Measurements from ENCODE around the gene MYPN.
"Not testable (repeated sequence)": the region's sequence is repeated elsewhere in the genome, so short reads cannot be mapped to it uniquely, and the experiment has no call there.

MYPN gene

GRCh38 chr10:68135922-68136792 is 26.9 kb downstream of the MYPN start:
- DNase-seq = peak in 1 of 56 donors; percentile 12

- no peak for DNase-seq
Measured at GRCh38 chr10:68137171-68137570, 27.9 kb downstream of the MYPN start.

GRCh38 chr10:68138526-68138925 is 29.2 kb downstream of the MYPN start:
- no peak for DNase-seq

GRCh38 chr10:68139448-68140272 is 30.4 kb downstream of the MYPN start:
- no peak for DNase-seq

GRCh38 chr10:68142761-68143160 is 33.5 kb downstream of the MYPN start:
- no peak for DNase-seq

GRCh38 chr10:68144709-68145108 is 35.4 kb downstream of the MYPN start:
- DNase-seq = no peak

- no peak for DNase-seq
Measured at GRCh38 chr10:68145705-68146104, 36.4 kb downstream of the MYPN start.

GRCh38 chr10:68146133-68146532 is 36.8 kb downstream of the MYPN start:
- no peak for DNase-seq

GRCh38 chr10:68151453-68151852 is 42.2 kb downstream of the MYPN start:
- no peak for DNase-seq

- DNase-seq = peak in 17 of 56 donors; percentile 1 to 77 (median 12)
Measured at GRCh38 chr10:68153473-68154210, 44.4 kb downstream of the MYPN start.

GRCh38 chr10:68154211-68154497 is 44.9 kb downstream of the MYPN start:
- DNase-seq = peak in 23 of 56 donors; percentile 2 to 37 (median 10)

- no peak for DNase-seq
Measured at GRCh38 chr10:68155615-68156210, 46.4 kb downstream of the MYPN start.

- DNase-seq = peak in 23 of 56 donors; percentile 0 to 81 (median 21)
Measured at GRCh38 chr10:68156373-68157185, 47.3 kb downstream of the MYPN start.

- DNase-seq = not testable (repeated sequence)
Measured at GRCh38 chr10:68157522-68157921, 48.2 kb downstream of the MYPN start.

- DNase-seq = no peak
Measured at GRCh38 chr10:68158031-68158430, 48.7 kb downstream of the MYPN start.

GRCh38 chr10:68163735-68164134 is 54.4 kb downstream of the MYPN start:
- no peak for DNase-seq

- no peak for DNase-seq
Measured at GRCh38 chr10:68165643-68166042, 56.4 kb downstream of the MYPN start.

- DNase-seq = no peak
Measured at GRCh38 chr10:68166871-68167585, 57.7 kb downstream of the MYPN start.

GRCh38 chr10:68167586-68168189 is 58.4 kb downstream of the MYPN start:
- no peak for DNase-seq

Measured in amygdala (tissue), 56 donors.